GM12878 (cell line): ENCODE measurements around the gene AP1B1. TPM values are rescaled to one million over a fixed set of nuclear protein-coding genes. Genes with fewer than 3 reads are reported as not detected.

Experiments
- ATAC-seq: fragments of 200-7000 bp; cut with Tn5 transposase; 3 replicates; pipeline ENCODE4 v1.9.1; 2020; ENCODE audit warnings: mild to moderate bottlenecking, moderate library complexity
- BruUV-seq: library from RNA; stranded (reverse); fragments of 400-500 nt; replicated peaks from 2 replicates; lab custom pipeline; 2021; lab: Mats Ljungman, UMichigan
- CTCF ChIA-PET: fragments of 300-600 bp; sonication (Branson Sonifier 250); formaldehyde crosslinking; extraction: SDS; loops from one replicate; lab custom pipeline; 2021; ENCODE audit warnings: inconsistent platforms; lab: Yijun Ruan, JAX
- POLR2A ChIA-PET: fragments of 350-600 bp; formaldehyde crosslinking; extraction: SDS; loops from one replicate; lab custom pipeline; 2021; ENCODE audit warnings: inconsistent platforms; lab: Charles Lee
- RAD21 ChIA-PET: fragments of 300-600 bp; sonication (Branson Sonifier 250); formaldehyde crosslinking; loops from one replicate; lab custom pipeline; 2023; ENCODE audit warnings: antibody characterized with exemption; ENCODE audit not compliant: unreplicated experiment; lab: Charles Lee
- SMC1A ChIA-PET: fragments of 300-600 bp; sonication (Branson Sonifier 250); formaldehyde crosslinking; loops from one replicate; lab custom pipeline; 2023; ENCODE audit not compliant: unreplicated experiment, uncharacterized antibody; lab: Charles Lee
- DNase-seq: peaks from one replicate; pipeline ENCODE4 v3.0.0-alpha.2; 2011; ENCODE audit warnings: low read depth, low spot score
- FAIRE-seq: peaks from 3 replicates; lab custom pipeline; 2011; peaks lifted over from hg19 to GRCh38; lab: Jason Lieb, UNC
- H2AFZ ChIP-seq: 2 replicates; pipeline ENCODE4 v1.6.0; 2011; ENCODE audit warnings: low read depth, low read length, control low read depth; ENCODE audit not compliant: control insufficient read depth
- H3K27ac ChIP-seq: 2 replicates; pipeline ENCODE4 v1.5.1; 2011; ENCODE audit warnings: control low read depth; ENCODE audit not compliant: control insufficient read depth, insufficient read depth
- H3K27me3 ChIP-seq, 2 experiments: replicated peaks in 1 of 2; 2 replicates each; pipeline versions ENCODE4 v1.6.0 to v1.6.1; 2011; ENCODE audit warnings: low read length in 1 of 2; ENCODE audit not compliant: control insufficient read depth in 2 of 2, insufficient read depth in 2 of 2
- H3K36me3 ChIP-seq, 2 experiments: 2 replicates each; pipeline ENCODE4 v1.5.1; 2011; ENCODE audit warnings: low read length in 1 of 2; ENCODE audit not compliant: control insufficient read depth in 2 of 2, insufficient read depth in 2 of 2
- H3K4me1 ChIP-seq: 2 replicates; pipeline ENCODE4 v1.6.1; 2011; ENCODE audit warnings: mild to moderate bottlenecking, low read length, moderate library complexity, mixed read lengths; ENCODE audit not compliant: control insufficient read depth, insufficient read depth
- H3K4me2 ChIP-seq: 2 replicates; pipeline ENCODE4 v1.6.0; 2011; ENCODE audit warnings: control low read depth; ENCODE audit not compliant: control insufficient read depth, insufficient read depth
- H3K4me3 ChIP-seq: fragments of 200-600 bp; sonication (generic); 2 replicates; pipeline ENCODE4 v1.5.1; 2016
- H3K79me2 ChIP-seq: 2 replicates; pipeline ENCODE4 v1.6.0; 2011; ENCODE audit warnings: low read length; ENCODE audit not compliant: control insufficient read depth, insufficient read depth
- H3K9ac ChIP-seq: 2 replicates; pipeline ENCODE4 v1.8.0; 2011; ENCODE audit warnings: low read length, control low read depth, mixed read lengths; ENCODE audit not compliant: control insufficient read depth, insufficient read depth
- H3K9me3 ChIP-seq: replicated peaks from 3 replicates; pipeline ENCODE4 v1.5.1; 2011; ENCODE audit warnings: mild to moderate bottlenecking, low read length; ENCODE audit not compliant: control insufficient read depth, insufficient read depth
- H4K20me1 ChIP-seq: 2 replicates; pipeline ENCODE4 v1.6.0; 2011; ENCODE audit not compliant: control insufficient read depth, insufficient read depth
- ATF7 ChIP-seq: fragments of 450-650 bp; IDR thresholded peaks from 2 replicates; pipeline ENCODE4 v1.6.1; 2016; ENCODE audit warnings: low read depth, mild to moderate bottlenecking
- CBFB ChIP-seq: IDR thresholded peaks from 2 replicates; pipeline ENCODE4 v1.6.1; 2016; ENCODE audit warnings: antibody characterized with exemption, low read depth
- HCFC1 ChIP-seq: fragments of 150-350 bp; IDR thresholded peaks from 2 replicates; pipeline ENCODE4 v1.6.1; 2014; ENCODE audit warnings: low read length
- HDAC2 ChIP-seq: fragments of 200-600 bp; sonication (generic); IDR thresholded peaks from 2 replicates; pipeline ENCODE4 v1.6.1; 2017
- POLR2AphosphoS5 ChIP-seq: IDR thresholded peaks from 2 replicates; pipeline ENCODE4 v1.6.1; 2011; ENCODE audit warnings: mild to moderate bottlenecking, low read length, inconsistent platforms
- RAD21 ChIP-seq: IDR thresholded peaks from 2 replicates; pipeline ENCODE4 v1.6.1; 2011; ENCODE audit warnings: mild to moderate bottlenecking, low read depth, low read length, moderate library complexity; ENCODE audit not compliant: insufficient read depth
- ZBED1 ChIP-seq: IDR thresholded peaks from 2 replicates; pipeline ENCODE4 v1.6.1; 2016; ENCODE audit warnings: borderline replicate concordance
- ZNF274 ChIP-seq: IDR thresholded peaks from one replicate; pipeline ENCODE4 v1.8.0; 2011; ENCODE audit not compliant: insufficient read length, insufficient read depth
- WGBS: methylation state at CpG from one replicate; pipeline ENCODE4 v1.1.6; 2016; ENCODE audit warnings: low lambda C conversion rate; ENCODE audit not compliant: insufficient replicate concordance, insufficient coverage; ENCODE audit errors: missing lambda C conversion rate; 5-methylcytosine and 5-hydroxymethylcytosine counted together
- in situ Hi-C: fragments of 300-500 bp; cut with MboI; formaldehyde crosslinking; loops from 9 replicates; pipeline ENCODE4 v1.14.3; 2018; ENCODE audit warnings: mixed read lengths
- intact Hi-C: fragments of 100-400 bp; cut with micrococcal nuclease; formaldehyde crosslinking; loops from one replicate; pipeline ENCODE4 v1.14.2; 2022; ENCODE audit not compliant: unreplicated experiment
- polyA plus RNA-seq, 11 experiments: library from polyadenylated mRNA; depleted of rRNA in 4 of 11; unstranded in 6 of 11; stranded (reverse) in 5 of 11; fragments of >200 nt; fragmentation: Nextera tagmentation in 4 of 11; fragmentation: Illumina TruSeq in 1 of 11; extraction: Ambion mirVana in 4 of 11; extraction: Trizol in 1 of 11; gene quantifications; 1 replicate in 1 of 11; 2 replicates in 10 of 11; pipeline versions ENCODE4 v1.2.1 to v1.2.3, GENCODE V29; 2011 to 2016; ENCODE audit warnings: inconsistent platforms in 2 of 11, missing spikeins in 2 of 11, low read depth in 1 of 11
- total RNA-seq, 4 experiments: library from RNA; depleted of rRNA in 3 of 4; stranded (reverse); fragments of >200 nt in 3 of 4; fragmentation: Illumina TruSeq in 1 of 4; extraction: Trizol in 1 of 4; gene quantifications; 2 replicates each; pipeline versions ENCODE4 v1.2.1 to v1.2.3, GENCODE V29; 2013 to 2021
- TF ChIP-seq, protein P1 (sequence below): fragments of 450-650 bp; conservative IDR thresholded peaks from 2 replicates; pipeline ENCODE4 v1.6.1; 2017; ENCODE audit warnings: mild to moderate bottlenecking, moderate library complexity
- TF ChIP-seq, protein P2 (sequence below): IDR thresholded peaks from 2 replicates; pipeline ENCODE4 v1.6.1; 2012; ENCODE audit warnings: improper control_type of control experiment, low read depth, low read length; ENCODE audit not compliant: insufficient replicate concordance
- TF ChIP-seq, protein P3 (sequence below): fragments of 450-650 bp; IDR thresholded peaks from 2 replicates; pipeline ENCODE4 v1.6.1; 2017; ENCODE audit warnings: borderline replicate concordance
- TF ChIP-seq, protein P4 (sequence below): fragments of 450-650 bp; IDR thresholded peaks from 2 replicates; pipeline ENCODE4 v1.6.1; 2017; ENCODE audit warnings: antibody characterized with exemption, mild to moderate bottlenecking, moderate library complexity
- TF ChIP-seq, protein P5 (sequence below): IDR thresholded peaks from 2 replicates; pipeline ENCODE4 v1.6.1; 2011; ENCODE audit warnings: borderline replicate concordance, low read depth, mild to moderate bottlenecking, moderate library complexity, mixed read lengths, low read length; ENCODE audit not compliant: insufficient read depth; ENCODE audit errors: extremely low read length

Gene AP1B1
- total and polyA plus RNA-seq, 10 of the 15 experiments (the other 5 are each of a cell fraction or from before 2014, with no cell fraction given), result 2.1 to 98.6 (median 57.8) TPM

DNA sequence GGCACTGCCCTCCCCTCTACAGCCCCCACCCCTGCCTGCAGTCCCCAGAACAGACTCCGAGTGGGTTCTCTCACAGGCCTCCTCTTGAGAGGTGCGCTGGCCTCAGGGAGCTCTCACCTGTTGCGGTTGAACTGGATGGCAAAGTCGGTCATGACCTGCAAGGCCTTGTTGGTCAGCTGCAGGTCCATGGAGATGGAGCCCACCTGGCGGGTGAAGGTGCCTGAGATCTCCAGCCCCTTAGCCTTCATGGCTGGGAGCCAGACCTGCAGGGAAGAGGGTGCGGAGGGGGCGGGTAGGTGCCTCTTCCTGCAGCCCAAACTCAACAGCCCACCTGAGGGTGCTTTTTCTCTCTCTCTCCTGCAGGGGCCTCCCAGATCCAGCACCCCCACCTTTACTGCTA, 54.2 kb downstream of the AP1B1 start:
- TF ChIP-seq CBFB (no peak), ZNF274 (no peak), HCFC1 (no peak), ATF7 (no peak), ZBED1 (no peak), POLR2AphosphoS5 (no peak), RAD21 (no peak), HDAC2 (no peak)
- TF ChIP-seq, protein P1, sequence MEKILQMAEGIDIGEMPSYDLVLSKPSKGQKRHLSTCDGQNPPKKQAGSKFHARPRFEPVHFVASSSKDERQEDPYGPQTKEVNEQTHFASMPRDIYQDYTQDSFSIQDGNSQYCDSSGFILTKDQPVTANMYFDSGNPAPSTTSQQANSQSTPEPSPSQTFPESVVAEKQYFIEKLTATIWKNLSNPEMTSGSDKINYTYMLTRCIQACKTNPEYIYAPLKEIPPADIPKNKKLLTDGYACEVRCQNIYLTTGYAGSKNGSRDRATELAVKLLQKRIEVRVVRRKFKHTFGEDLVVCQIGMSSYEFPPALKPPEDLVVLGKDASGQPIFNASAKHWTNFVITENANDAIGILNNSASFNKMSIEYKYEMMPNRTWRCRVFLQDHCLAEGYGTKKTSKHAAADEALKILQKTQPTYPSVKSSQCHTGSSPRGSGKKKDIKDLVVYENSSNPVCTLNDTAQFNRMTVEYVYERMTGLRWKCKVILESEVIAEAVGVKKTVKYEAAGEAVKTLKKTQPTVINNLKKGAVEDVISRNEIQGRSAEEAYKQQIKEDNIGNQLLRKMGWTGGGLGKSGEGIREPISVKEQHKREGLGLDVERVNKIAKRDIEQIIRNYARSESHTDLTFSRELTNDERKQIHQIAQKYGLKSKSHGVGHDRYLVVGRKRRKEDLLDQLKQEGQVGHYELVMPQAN, result no peak
- TF ChIP-seq, protein P2, sequence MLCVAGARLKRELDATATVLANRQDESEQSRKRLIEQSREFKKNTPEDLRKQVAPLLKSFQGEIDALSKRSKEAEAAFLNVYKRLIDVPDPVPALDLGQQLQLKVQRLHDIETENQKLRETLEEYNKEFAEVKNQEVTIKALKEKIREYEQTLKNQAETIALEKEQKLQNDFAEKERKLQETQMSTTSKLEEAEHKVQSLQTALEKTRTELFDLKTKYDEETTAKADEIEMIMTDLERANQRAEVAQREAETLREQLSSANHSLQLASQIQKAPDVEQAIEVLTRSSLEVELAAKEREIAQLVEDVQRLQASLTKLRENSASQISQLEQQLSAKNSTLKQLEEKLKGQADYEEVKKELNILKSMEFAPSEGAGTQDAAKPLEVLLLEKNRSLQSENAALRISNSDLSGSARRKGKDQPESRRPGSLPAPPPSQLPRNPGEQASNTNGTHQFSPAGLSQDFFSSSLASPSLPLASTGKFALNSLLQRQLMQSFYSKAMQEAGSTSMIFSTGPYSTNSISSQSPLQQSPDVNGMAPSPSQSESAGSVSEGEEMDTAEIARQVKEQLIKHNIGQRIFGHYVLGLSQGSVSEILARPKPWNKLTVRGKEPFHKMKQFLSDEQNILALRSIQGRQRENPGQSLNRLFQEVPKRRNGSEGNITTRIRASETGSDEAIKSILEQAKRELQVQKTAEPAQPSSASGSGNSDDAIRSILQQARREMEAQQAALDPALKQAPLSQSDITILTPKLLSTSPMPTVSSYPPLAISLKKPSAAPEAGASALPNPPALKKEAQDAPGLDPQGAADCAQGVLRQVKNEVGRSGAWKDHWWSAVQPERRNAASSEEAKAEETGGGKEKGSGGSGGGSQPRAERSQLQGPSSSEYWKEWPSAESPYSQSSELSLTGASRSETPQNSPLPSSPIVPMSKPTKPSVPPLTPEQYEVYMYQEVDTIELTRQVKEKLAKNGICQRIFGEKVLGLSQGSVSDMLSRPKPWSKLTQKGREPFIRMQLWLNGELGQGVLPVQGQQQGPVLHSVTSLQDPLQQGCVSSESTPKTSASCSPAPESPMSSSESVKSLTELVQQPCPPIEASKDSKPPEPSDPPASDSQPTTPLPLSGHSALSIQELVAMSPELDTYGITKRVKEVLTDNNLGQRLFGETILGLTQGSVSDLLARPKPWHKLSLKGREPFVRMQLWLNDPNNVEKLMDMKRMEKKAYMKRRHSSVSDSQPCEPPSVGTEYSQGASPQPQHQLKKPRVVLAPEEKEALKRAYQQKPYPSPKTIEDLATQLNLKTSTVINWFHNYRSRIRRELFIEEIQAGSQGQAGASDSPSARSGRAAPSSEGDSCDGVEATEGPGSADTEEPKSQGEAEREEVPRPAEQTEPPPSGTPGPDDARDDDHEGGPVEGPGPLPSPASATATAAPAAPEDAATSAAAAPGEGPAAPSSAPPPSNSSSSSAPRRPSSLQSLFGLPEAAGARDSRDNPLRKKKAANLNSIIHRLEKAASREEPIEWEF, result no peak
- TF ChIP-seq, protein P3, sequence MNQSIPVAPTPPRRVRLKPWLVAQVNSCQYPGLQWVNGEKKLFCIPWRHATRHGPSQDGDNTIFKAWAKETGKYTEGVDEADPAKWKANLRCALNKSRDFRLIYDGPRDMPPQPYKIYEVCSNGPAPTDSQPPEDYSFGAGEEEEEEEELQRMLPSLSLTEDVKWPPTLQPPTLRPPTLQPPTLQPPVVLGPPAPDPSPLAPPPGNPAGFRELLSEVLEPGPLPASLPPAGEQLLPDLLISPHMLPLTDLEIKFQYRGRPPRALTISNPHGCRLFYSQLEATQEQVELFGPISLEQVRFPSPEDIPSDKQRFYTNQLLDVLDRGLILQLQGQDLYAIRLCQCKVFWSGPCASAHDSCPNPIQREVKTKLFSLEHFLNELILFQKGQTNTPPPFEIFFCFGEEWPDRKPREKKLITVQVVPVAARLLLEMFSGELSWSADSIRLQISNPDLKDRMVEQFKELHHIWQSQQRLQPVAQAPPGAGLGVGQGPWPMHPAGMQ, result no peak
- TF ChIP-seq, protein P4, sequence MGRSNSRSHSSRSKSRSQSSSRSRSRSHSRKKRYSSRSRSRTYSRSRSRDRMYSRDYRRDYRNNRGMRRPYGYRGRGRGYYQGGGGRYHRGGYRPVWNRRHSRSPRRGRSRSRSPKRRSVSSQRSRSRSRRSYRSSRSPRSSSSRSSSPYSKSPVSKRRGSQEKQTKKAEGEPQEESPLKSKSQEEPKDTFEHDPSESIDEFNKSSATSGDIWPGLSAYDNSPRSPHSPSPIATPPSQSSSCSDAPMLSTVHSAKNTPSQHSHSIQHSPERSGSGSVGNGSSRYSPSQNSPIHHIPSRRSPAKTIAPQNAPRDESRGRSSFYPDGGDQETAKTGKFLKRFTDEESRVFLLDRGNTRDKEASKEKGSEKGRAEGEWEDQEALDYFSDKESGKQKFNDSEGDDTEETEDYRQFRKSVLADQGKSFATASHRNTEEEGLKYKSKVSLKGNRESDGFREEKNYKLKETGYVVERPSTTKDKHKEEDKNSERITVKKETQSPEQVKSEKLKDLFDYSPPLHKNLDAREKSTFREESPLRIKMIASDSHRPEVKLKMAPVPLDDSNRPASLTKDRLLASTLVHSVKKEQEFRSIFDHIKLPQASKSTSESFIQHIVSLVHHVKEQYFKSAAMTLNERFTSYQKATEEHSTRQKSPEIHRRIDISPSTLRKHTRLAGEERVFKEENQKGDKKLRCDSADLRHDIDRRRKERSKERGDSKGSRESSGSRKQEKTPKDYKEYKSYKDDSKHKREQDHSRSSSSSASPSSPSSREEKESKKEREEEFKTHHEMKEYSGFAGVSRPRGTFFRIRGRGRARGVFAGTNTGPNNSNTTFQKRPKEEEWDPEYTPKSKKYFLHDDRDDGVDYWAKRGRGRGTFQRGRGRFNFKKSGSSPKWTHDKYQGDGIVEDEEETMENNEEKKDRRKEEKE, result no peak
- TF ChIP-seq, protein P5, sequence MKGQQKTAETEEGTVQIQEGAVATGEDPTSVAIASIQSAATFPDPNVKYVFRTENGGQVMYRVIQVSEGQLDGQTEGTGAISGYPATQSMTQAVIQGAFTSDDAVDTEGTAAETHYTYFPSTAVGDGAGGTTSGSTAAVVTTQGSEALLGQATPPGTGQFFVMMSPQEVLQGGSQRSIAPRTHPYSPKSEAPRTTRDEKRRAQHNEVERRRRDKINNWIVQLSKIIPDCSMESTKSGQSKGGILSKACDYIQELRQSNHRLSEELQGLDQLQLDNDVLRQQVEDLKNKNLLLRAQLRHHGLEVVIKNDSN, result no peak
- no peak for ATAC-seq
- Histone ChIP-seq H3K79me2 (no peaks in the 10 kb centered on the region), H3K9me3 (no peaks in the 10 kb centered on the region), H4K20me1 (no peaks in the 10 kb centered on the region), H3K27me3 (no peaks in the 10 kb centered on the region), H3K4me3 (no peak overlapping the region), H3K9ac (no peak overlapping the region), H3K27ac (no peak overlapping the region), H3K36me3 (peaks cover 16 to 48% of the 10 kb centered on the region in 2 experiments), H2AFZ (no peak overlapping the region), H3K4me1 (no peaks in the 10 kb centered on the region), H3K4me2 (no peak overlapping the region)
- ChIA-PET CTCF (no interaction called here), SMC1A (no interaction called here), POLR2A (no interaction called here), RAD21 (no interaction called here)
- DNase-seq, result no peak
- intact Hi-C loops, result no loop called here
- no peak for FAIRE-seq
- in situ Hi-C loops, result no loop called here
- BruUV-seq, result no TSS peak
- WGBS, result 98% methylated on average over 7 of the region's 7 CpGs
